Measurements from ENCODE around the gene ACOT6. TPM values are rescaled to one million over a fixed set of nuclear protein-coding genes. Genes with fewer than 3 reads are reported as not detected.

ACOT6 gene, protein sequence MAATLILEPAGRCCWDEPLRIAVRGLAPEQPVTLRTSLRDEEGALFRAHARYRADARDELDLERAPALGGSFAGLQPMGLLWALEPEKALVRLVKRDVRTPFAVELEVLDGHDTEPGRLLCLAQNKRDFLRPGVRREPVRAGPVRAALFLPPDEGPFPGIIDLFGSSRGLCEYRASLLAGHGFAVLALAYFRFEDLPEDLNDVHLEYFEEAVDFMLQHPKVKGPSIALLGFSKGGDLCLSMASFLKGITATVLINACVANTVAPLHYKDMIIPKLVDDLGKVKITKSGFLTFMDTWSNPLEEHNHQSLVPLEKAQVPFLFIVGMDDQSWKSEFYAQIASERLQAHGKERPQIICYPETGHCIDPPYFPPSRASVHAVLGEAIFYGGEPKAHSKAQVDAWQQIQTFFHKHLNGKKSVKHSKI
- 0.12 TPM in 1 of 2 replicates, not detected in the other for total RNA-seq

DNA sequence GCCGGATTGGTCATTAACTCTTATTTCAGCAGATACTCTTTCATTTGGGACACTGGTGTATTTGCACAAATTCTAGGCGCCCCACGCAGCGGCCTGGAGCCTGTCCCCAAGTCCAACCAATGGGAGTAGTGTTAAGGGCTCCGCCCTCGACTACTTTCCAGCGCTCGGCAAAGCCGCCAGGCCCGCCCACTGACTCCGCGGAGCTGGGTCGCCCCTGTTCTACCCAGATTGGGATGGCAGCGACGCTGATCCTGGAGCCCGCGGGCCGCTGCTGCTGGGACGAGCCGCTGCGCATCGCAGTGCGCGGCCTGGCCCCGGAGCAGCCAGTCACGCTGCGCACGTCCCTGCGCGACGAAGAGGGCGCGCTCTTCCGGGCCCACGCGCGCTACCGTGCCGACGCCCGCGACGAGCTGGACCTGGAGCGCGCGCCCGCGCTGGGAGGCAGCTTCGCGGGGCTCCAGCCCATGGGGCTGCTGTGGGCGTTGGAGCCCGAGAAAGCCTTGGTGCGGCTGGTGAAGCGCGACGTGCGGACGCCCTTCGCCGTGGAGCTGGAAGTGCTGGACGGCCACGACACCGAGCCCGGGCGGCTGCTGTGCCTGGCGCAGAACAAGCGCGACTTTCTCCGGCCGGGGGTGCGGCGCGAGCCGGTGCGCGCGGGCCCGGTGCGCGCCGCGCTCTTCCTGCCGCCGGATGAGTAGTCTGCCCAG, at the start of gene ACOT6:
Gene ACOT6 (plus strand): TSS at position 179 of the 707 bp plus-strand sequence. CDS start 55 bp downstream, at position 234.

DNA sequence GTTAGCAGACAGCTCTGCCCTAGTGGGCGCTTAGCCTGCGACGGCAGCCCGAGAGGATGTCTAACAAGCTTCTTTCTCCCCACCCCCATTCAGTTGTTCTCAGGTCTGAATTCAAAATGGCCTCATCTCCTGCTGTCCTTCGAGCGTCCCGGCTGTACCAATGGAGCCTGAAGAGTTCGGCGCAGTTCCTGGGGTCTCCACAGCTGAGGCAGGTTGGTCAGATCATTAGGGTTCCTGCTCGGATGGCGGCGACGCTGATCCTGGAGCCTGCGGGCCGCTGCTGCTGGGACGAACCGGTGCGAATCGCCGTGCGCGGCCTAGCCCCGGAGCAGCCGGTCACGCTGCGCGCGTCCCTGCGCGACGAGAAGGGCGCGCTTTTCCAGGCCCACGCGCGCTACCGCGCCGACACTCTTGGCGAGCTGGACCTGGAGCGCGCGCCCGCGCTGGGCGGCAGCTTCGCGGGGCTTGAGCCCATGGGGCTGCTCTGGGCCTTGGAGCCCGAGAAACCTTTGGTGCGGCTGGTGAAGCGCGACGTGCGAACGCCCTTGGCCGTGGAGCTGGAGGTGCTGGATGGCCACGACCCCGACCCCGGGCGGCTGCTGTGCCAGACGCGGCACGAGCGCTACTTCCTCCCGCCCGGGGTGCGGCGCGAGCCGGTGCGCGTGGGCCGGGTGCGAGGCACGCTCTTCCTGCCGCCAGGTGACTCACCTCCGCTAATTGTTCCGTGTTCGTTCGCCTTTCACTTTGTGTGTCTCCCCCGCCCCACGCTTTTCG, 42.9 kb upstream of the ACOT6 start, which contains the start of gene ACOT2:
Gene ACOT2 (plus strand): TSS at position 29 of the 774 bp plus-strand sequence. CDS start 28 bp downstream, at position 57.

DNA sequence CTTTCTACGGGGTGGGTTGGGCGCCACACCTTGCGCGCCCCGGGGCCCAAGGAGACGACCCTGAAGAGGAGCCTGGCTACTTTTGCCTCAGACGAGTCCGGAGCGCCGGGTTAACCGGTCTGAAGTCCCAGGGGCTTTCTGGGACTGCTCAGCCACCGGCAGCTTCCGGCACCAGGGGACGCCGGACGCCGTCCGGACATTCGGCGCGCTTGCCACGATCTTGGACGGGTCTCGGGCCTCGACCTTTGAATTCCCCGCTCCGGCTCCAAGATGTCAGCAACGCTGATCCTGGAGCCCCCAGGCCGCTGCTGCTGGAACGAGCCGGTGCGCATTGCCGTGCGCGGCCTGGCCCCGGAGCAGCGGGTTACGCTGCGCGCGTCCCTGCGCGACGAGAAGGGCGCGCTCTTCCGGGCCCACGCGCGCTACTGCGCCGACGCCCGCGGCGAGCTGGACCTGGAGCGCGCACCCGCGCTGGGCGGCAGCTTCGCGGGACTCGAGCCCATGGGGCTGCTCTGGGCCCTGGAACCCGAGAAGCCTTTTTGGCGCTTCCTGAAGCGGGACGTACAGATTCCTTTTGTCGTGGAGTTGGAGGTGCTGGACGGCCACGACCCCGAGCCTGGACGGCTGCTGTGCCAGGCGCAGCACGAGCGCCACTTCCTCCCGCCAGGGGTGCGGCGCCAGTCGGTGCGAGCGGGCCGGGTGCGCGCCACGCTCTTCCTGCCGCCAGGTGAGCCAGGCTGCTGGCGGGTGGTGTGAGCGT, 20.4 kb upstream of the ACOT6 start, which contains the start of gene ACOT4:
Gene ACOT4 (plus strand): TSS at position 184 of the 760 bp plus-strand sequence. CDS start 87 bp downstream, at position 271.

DNA sequence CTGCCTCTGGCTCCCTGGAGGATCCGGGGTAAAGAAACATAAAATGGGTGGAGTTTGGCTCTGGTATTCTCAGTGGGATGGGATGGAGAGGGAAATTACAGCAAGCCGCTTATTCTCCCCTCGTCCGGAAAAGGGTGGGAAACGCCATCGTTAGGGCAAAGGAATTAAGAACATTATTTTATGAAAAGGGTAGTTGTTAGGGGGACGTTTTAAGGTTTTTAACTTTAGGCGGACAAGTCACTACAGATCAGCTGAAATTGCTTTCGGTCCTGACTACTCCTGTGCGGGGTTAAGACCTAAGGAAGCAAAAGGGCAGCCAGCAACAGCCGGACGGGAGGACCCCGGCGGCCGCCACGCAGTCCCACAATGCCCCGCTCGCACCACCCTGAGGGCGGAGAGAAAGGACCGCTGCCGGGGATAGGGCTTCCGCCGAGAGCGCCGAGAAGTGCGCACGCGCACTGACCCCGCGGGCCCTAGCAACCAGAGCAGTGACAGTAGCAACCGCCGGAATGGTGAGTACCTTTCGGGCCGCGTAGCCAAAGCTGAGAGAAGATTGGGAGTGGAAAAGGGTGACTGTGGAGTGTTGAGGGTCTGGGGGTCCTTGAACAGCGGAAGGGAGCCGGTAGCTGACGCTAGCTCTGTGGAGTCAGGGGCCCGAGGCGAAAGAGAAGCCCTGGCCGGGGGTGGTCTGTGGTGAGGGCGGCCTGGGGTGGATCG, 32.4 kb downstream of the ACOT6 start, which contains the start of gene DNAL1:
Gene DNAL1 (plus strand): TSS at position 456 of the 717 bp plus-strand sequence. CDS start 54 bp downstream, at position 510.

Other genes with a start within 250 kb of the ACOT6 start
- 42.3 and 42.9 TPM in 2 replicates for gene NUMB, start 154.0 kb upstream of the ACOT6 start, total RNA-seq
- gene RIOX1, start 121.6 kb upstream of the ACOT6 start, total RNA-seq: 19.9 and 22.5 TPM in 2 replicates
- 10.7 and 17.0 TPM in 2 replicates for gene ACOT1, start 75.4 kb upstream of the ACOT6 start, total RNA-seq
- gene HEATR4, start 53.6 kb upstream of the ACOT6 start, total RNA-seq: under 0.01 TPM in 1 of 2 replicates, not detected in the other
- gene ACOT2, start 43.3 kb upstream of the ACOT6 start, total RNA-seq: 25.5 and 30.1 TPM in 2 replicates
- gene ACOT4, start 20.6 kb upstream of the ACOT6 start, total RNA-seq: 0.22 and 1.00 TPM in 2 replicates
- gene DNAL1, start 32.5 kb downstream of the ACOT6 start, total RNA-seq: 8.0 and 9.7 TPM in 2 replicates
- 22.7 and 25.9 TPM in 2 replicates for gene PNMA1, start 101.9 kb downstream of the ACOT6 start, total RNA-seq
- 6.0 and 11.2 TPM in 2 replicates for gene PTGR2, start 239.3 kb downstream of the ACOT6 start, total RNA-seq

Data from uterine smooth muscle cell (primary cell).